Erythroblast (primary cell): ENCODE data around the gene TMEM209.
"Not testable (repeated sequence)": the region's sequence is repeated elsewhere in the genome, so short reads cannot be mapped to it uniquely, and the experiment has no call there.

Source experiments
- GATA1 ChIP-seq: IDR thresholded peaks from 2 replicates; pipeline ENCODE4 v1.6.1; 2011; ENCODE audit warnings: low read depth, mild to moderate bottlenecking, control low read depth, low read length, moderate library complexity
- POLR2A ChIP-seq: IDR thresholded peaks from 2 replicates; pipeline ENCODE4 v1.6.1; 2011; ENCODE audit warnings: mild to moderate bottlenecking, low read length

GRCh38 chr7:130246491-130246890, 41.3 kb upstream of the TMEM209 start:
- not testable (repeated sequence) for TF ChIP-seq POLR2A, GATA1
